HCT116 (cell line): Measurements from ENCODE around the gene EPHA10. TPM values are rescaled to one million over a fixed set of nuclear protein-coding genes. Genes with fewer than 3 reads are reported as not detected.
A peak's percentile ranks its signal among the peaks of the same experiment; 100 is the strongest.

Experiments used
- ATAC-seq: fragments of 200-7000 bp; cut with Tn5 transposase; 2 replicates; pipeline ENCODE4 v1.9.1; 2020; ENCODE audit warnings: mild to moderate bottlenecking, moderate library complexity
- BruUV-seq: library from RNA; stranded (reverse); fragments of 400-500 nt; replicated peaks from 2 replicates; lab custom pipeline; 2021; lab: Mats Ljungman, UMichigan
- CTCF ChIA-PET: fragments of 300-600 bp; sonication (Branson Sonifier 250); formaldehyde crosslinking; loops from one replicate; lab custom pipeline; 2021; ENCODE audit warnings: antibody characterized with exemption; lab: Charles Lee
- POLR2A ChIA-PET: fragments of 300-600, 350-600 bp; sonication (Branson Sonifier 250); formaldehyde crosslinking; loops from one replicate; lab custom pipeline; 2021; ENCODE audit warnings: antibody characterized with exemption; lab: Charles Lee
- RAD21 ChIA-PET, 2 experiments: fragments of 300-600 bp; sonication (Branson Sonifier 250); formaldehyde crosslinking; loops; one replicate each; lab custom pipeline; 2023; ENCODE audit warnings: low total read pairs in 2 of 2; ENCODE audit not compliant: uncharacterized antibody in 2 of 2, unreplicated experiment in 2 of 2, low non-redundant PET in 1 of 2; lab: Charles Lee
- DNase-seq: peaks from one replicate; pipeline ENCODE4 v3.0.0-alpha.2; 2010; ENCODE audit warnings: low read depth, low spot score
- H2AFZ ChIP-seq: fragments of 200-600 bp; shearing (Covaris generic), sonication (generic); 2 replicates; pipeline ENCODE4 v1.6.1; 2017; ENCODE audit warnings: low read depth, mixed run types, mixed read lengths, antibody characterized with exemption, low read length; ENCODE audit not compliant: poor library complexity, severe bottlenecking
- H3K27ac ChIP-seq: 2 replicates; pipeline ENCODE4 v1.5.1; 2012; ENCODE audit warnings: low read depth, low read length
- H3K27me3 ChIP-seq: fragments of 200-600 bp; sonication (generic); 2 replicates; pipeline ENCODE4 v1.6.1; 2016; ENCODE audit warnings: mixed run types, low read length, mixed read lengths; ENCODE audit not compliant: insufficient read depth
- H3K36me3 ChIP-seq, 2 experiments: fragments of 200-500 bp in 1 of 2; fragments of 200-600 bp in 1 of 2; sonication (Bioruptor generic) in 1 of 2; sonication (generic) in 1 of 2; 2 replicates each; pipeline versions ENCODE4 v1.5.1 to v1.6.1; 2014 to 2016; ENCODE audit warnings: low read length in 2 of 2, inconsistent platforms in 1 of 2, mixed read lengths in 1 of 2, mixed run types in 1 of 2; ENCODE audit not compliant: insufficient read depth in 2 of 2, control insufficient read depth in 1 of 2
- H3K4me1 ChIP-seq, 2 experiments: fragments of 200-600 bp in 1 of 2; sonication (generic) in 1 of 2; 2 replicates each; pipeline versions ENCODE4 v1.5.1 to v1.6.1; 2012 to 2017; ENCODE audit warnings: low read length in 2 of 2, inconsistent platforms in 1 of 2, mild to moderate bottlenecking in 1 of 2, mixed read lengths in 1 of 2, mixed run types in 1 of 2, moderate library complexity in 1 of 2; ENCODE audit not compliant: insufficient read depth in 2 of 2, control insufficient read depth in 1 of 2
- H3K4me2 ChIP-seq: fragments of 200-600 bp; sonication (generic); 2 replicates; pipeline ENCODE4 v1.6.1; 2017; ENCODE audit warnings: mixed run types, low read length, mixed read lengths
- H3K4me3 ChIP-seq, 2 experiments: fragments of 200-600 bp in 1 of 2; sonication (generic) in 1 of 2; replicated peaks in 1 of 2; 2 replicates each; pipeline ENCODE4 v1.5.1; 2011 to 2016; ENCODE audit warnings: low read length in 2 of 2, control low read depth in 1 of 2, low read depth in 1 of 2, mild to moderate bottlenecking in 1 of 2, mixed read lengths in 1 of 2, mixed run types in 1 of 2
- H3K79me2 ChIP-seq: fragments of 200-600 bp; sonication (generic); 2 replicates; pipeline ENCODE4 v1.6.1; 2017; ENCODE audit warnings: mild to moderate bottlenecking, mixed run types, low read length, moderate library complexity, mixed read lengths; ENCODE audit not compliant: insufficient read depth
- H3K9ac ChIP-seq: fragments of 200-600 bp; sonication (generic); 2 replicates; pipeline ENCODE4 v1.6.1; 2016; ENCODE audit warnings: low read length, mixed read lengths
- H3K9me2 ChIP-seq: fragments of 200-600 bp; sonication (generic), shearing (Covaris generic); 2 replicates; pipeline ENCODE4 v1.6.1; 2017; ENCODE audit warnings: mixed run types, mild to moderate bottlenecking, moderate library complexity; ENCODE audit not compliant: insufficient read depth
- H3K9me3 ChIP-seq, 2 experiments: fragments of 200-500 bp in 1 of 2; fragments of 200-600 bp in 1 of 2; sonication (Bioruptor generic) in 1 of 2; sonication (generic) in 1 of 2; 2 replicates each; pipeline ENCODE4 v1.6.1; 2014 to 2017; ENCODE audit warnings: low read length in 2 of 2, mixed read lengths in 2 of 2, inconsistent platforms in 1 of 2, low read depth in 1 of 2, mild to moderate bottlenecking in 1 of 2, mixed run types in 1 of 2, moderate library complexity in 1 of 2; ENCODE audit not compliant: control insufficient read depth in 1 of 2, insufficient read depth in 1 of 2
- H4K20me1 ChIP-seq: fragments of 200-600 bp; sonication (generic), shearing (Covaris generic); 2 replicates; pipeline ENCODE4 v1.6.1; 2017; ENCODE audit warnings: mixed run types, mild to moderate bottlenecking, moderate library complexity; ENCODE audit not compliant: insufficient read depth
- CBX3 ChIP-seq: IDR thresholded peaks from 2 replicates; pipeline ENCODE4 v1.6.1; 2012; ENCODE audit warnings: low read depth
- CEBPB ChIP-seq: IDR thresholded peaks from 2 replicates; pipeline ENCODE4 v1.6.1; 2012; ENCODE audit warnings: low read depth
- EGR1 ChIP-seq: IDR thresholded peaks from 2 replicates; pipeline ENCODE4 v1.6.1; 2012; ENCODE audit warnings: low read depth
- ELF1 ChIP-seq: IDR thresholded peaks from 2 replicates; pipeline ENCODE4 v1.6.1; 2012; ENCODE audit warnings: low read depth, borderline replicate concordance
- EZH2phosphoT487 ChIP-seq: fragments of 200-600 bp; IDR thresholded peaks from 2 replicates; pipeline ENCODE4 v1.6.1; 2018; ENCODE audit warnings: antibody characterized with exemption, borderline replicate concordance
- FOSL1 ChIP-seq: IDR thresholded peaks from 2 replicates; pipeline ENCODE4 v1.6.1; 2012; ENCODE audit warnings: low read depth
- JUND ChIP-seq: IDR thresholded peaks from 2 replicates; pipeline ENCODE4 v1.6.1; 2012
- POLR2A ChIP-seq: IDR thresholded peaks from 2 replicates; pipeline ENCODE4 v1.7.0; 2011; ENCODE audit warnings: borderline replicate concordance; ENCODE audit not compliant: insufficient read depth, insufficient read length; ENCODE audit errors: extremely low read depth
- POLR2AphosphoS5 ChIP-seq: IDR thresholded peaks from 2 replicates; pipeline ENCODE4 v1.6.1; 2011; ENCODE audit warnings: mild to moderate bottlenecking, low read depth, low read length, moderate library complexity
- TCF7L2 ChIP-seq: IDR thresholded peaks from 2 replicates; pipeline ENCODE4 v1.7.0; 2011; ENCODE audit warnings: borderline replicate concordance, inconsistent platforms; ENCODE audit not compliant: insufficient read depth, insufficient read length; ENCODE audit errors: extremely low read depth
- YY1 ChIP-seq: IDR thresholded peaks from 2 replicates; pipeline ENCODE4 v1.6.1; 2011; ENCODE audit warnings: low read length, low read depth, moderate library complexity, mild to moderate bottlenecking; ENCODE audit not compliant: insufficient replicate concordance; ENCODE audit errors: extremely low read depth
- ZNF274 ChIP-seq: fragments of 200-500 bp; sonication (Bioruptor generic); IDR thresholded peaks from 2 replicates; pipeline ENCODE4 v1.6.1; 2014; ENCODE audit warnings: mild to moderate bottlenecking, low read depth, low read length, inconsistent platforms
- intact Hi-C: fragments of 100-400 bp; cut with micrococcal nuclease; formaldehyde crosslinking; loops from 2 replicates; pipeline ENCODE4 v1.10.0; 2022
- total RNA-seq: library from RNA; stranded (reverse); gene quantifications from one replicate; pipeline ENCODE4 v1.2.1, GENCODE V29; 2021; ENCODE audit not compliant: unreplicated experiment
- TF ChIP-seq, protein P1 (sequence below): IDR thresholded peaks from 2 replicates; pipeline ENCODE4 v1.6.1; 2012
- TF ChIP-seq, protein P2 (sequence below): IDR thresholded peaks from 2 replicates; pipeline ENCODE4 v1.6.1; 2012; ENCODE audit warnings: low read depth
- TF ChIP-seq, protein P3 (sequence below): IDR thresholded peaks from 2 replicates; pipeline ENCODE4 v1.6.1; 2011; ENCODE audit warnings: mild to moderate bottlenecking, low read length, moderate library complexity; ENCODE audit not compliant: insufficient replicate concordance; ENCODE audit errors: extremely low read depth
- TF ChIP-seq, protein P4 (sequence below): IDR thresholded peaks from 2 replicates; pipeline ENCODE4 v1.6.1; 2012
- TF ChIP-seq, protein P5 (sequence below), 3 experiments: fragments of 200-600 bp in 1 of 3; sonication (generic) in 1 of 3; IDR thresholded peaks in 2 of 3; conservative IDR thresholded peaks in 1 of 3; 2 replicates each; pipeline ENCODE4 v1.5.1; 2012 to 2017; ENCODE audit warnings: low read depth in 2 of 3, low read length in 2 of 3, antibody characterized with exemption in 1 of 3, borderline replicate concordance in 1 of 3, control low read depth in 1 of 3, mild to moderate bottlenecking in 1 of 3, mixed read lengths in 1 of 3, mixed run types in 1 of 3, moderate library complexity in 1 of 3; ENCODE audit not compliant: insufficient read depth in 1 of 3

The EPHA10 gene
- total RNA-seq, 1 experiment from 2014 or later, result 6.5 TPM

DNA sequence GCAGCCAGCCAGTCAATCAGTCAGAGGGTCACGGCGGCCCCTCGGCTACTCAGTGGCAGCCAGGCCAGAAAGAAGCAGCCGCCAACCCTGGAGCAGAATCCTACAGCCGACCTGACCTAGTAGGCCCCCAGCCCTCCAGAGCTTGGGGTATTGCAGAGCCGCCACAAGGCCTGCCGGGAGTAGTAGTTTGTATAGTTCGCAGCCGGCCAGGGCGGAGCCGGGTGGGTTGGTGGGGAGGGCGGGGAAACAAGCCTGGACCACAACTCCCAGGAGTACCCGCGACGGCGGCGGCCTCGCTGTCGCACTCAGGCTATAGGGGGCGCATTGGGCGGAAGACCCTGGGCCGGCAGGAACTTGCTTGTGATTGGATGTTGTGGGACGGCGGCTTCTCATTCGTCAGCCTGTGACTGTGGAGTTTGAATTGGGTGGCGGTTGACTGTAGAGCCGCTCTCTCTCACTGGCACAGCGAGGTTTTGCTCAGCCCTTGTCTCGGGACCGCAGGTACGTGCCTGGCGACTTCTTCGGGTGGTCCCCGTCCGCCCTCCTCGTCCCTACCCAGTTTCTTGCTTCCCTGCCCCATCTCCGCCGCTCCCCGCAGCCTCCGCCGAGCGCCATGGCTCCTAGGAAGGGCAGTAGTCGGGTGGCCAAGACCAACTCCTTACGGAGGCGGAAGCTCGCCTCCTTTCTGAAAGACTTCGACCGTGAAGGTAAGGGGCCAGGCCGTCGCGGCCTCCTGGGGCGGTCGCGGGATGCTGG, 72.7 kb downstream of the EPHA10 start, which contains the start of gene CDCA8:
Gene CDCA8 (plus strand): TSS at position 439 of the 756 bp plus-strand sequence. CDS start 175 bp downstream, at position 614.
- H4K20me1 ChIP-seq, result peaks cover 5% of the 10 kb centered on the region; the same call in 1 of the 2 replicates
- peak; percentile 95 for DNase-seq
- peak within 1 kb of the TSS; percentile 99 for H3K9ac ChIP-seq
- ATAC-seq, result peak; percentile 90
- H3K4me1 ChIP-seq, result peaks cover 16 to 22% of the 10 kb centered on the region in 2 experiments
- H3K9me3 ChIP-seq, result no peaks in the 10 kb centered on the region
- intact Hi-C loops, result loop anchor here (5.0 to 10.0 kb wide), 3 partner anchors 100 to 1143 kb away; partner anchors contain the start of genes MANEAL and SNIP1
- peaks cover 31 to 33% of the 10 kb centered on the region in 2 experiments for H3K36me3 ChIP-seq
- H3K27ac ChIP-seq, result peak within 1 kb of the TSS; percentile 76
- POLR2A ChIA-PET, result interaction anchor here (1.0 to 1.3 kb wide), 2 partner anchors 8 to 116 kb away, joined by 3 read pairs; partner anchors contain the start of gene YRDC
- BruUV-seq, result no TSS peak
- H2AFZ ChIP-seq, result no peak within 1 kb of the TSS
- no peaks in the 10 kb centered on the region for H3K9me2 ChIP-seq
- H3K4me2 ChIP-seq, result peak within 1 kb of the TSS; percentile 90
- no peaks in the 10 kb centered on the region for H3K27me3 ChIP-seq
- peak within 1 kb of the TSS; percentile 97 to 100 for H3K4me3 ChIP-seq
- RAD21 ChIA-PET, result no interaction called here
- H3K79me2 ChIP-seq, result peaks cover 83% of the 10 kb centered on the region
- CTCF ChIA-PET, result interaction anchor here (0.8 to 2.9 kb wide), 4 partner anchors 10 to 168 kb away, joined by 3 to 10 read pairs (median 4); partner anchors contain the start of gene MTF1
- TF ChIP-seq POLR2A, result peak; percentile 84
- TF ChIP-seq, protein P1, sequence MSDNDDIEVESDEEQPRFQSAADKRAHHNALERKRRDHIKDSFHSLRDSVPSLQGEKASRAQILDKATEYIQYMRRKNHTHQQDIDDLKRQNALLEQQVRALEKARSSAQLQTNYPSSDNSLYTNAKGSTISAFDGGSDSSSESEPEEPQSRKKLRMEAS, result peak; percentile 78
- TF ChIP-seq JUND, result no peak
- TF ChIP-seq, protein P2, sequence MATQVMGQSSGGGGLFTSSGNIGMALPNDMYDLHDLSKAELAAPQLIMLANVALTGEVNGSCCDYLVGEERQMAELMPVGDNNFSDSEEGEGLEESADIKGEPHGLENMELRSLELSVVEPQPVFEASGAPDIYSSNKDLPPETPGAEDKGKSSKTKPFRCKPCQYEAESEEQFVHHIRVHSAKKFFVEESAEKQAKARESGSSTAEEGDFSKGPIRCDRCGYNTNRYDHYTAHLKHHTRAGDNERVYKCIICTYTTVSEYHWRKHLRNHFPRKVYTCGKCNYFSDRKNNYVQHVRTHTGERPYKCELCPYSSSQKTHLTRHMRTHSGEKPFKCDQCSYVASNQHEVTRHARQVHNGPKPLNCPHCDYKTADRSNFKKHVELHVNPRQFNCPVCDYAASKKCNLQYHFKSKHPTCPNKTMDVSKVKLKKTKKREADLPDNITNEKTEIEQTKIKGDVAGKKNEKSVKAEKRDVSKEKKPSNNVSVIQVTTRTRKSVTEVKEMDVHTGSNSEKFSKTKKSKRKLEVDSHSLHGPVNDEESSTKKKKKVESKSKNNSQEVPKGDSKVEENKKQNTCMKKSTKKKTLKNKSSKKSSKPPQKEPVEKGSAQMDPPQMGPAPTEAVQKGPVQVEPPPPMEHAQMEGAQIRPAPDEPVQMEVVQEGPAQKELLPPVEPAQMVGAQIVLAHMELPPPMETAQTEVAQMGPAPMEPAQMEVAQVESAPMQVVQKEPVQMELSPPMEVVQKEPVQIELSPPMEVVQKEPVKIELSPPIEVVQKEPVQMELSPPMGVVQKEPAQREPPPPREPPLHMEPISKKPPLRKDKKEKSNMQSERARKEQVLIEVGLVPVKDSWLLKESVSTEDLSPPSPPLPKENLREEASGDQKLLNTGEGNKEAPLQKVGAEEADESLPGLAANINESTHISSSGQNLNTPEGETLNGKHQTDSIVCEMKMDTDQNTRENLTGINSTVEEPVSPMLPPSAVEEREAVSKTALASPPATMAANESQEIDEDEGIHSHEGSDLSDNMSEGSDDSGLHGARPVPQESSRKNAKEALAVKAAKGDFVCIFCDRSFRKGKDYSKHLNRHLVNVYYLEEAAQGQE, result no peak
- no peak for TF ChIP-seq ZNF274
- TF ChIP-seq CEBPB, result no peak
- no peak for TF ChIP-seq CBX3
- TF ChIP-seq TCF7L2, result no peak
- no peak; the same call in 1 of the 2 replicates for TF ChIP-seq ELF1
- peak; percentile 94 for TF ChIP-seq POLR2AphosphoS5
- TF ChIP-seq, protein P3, sequence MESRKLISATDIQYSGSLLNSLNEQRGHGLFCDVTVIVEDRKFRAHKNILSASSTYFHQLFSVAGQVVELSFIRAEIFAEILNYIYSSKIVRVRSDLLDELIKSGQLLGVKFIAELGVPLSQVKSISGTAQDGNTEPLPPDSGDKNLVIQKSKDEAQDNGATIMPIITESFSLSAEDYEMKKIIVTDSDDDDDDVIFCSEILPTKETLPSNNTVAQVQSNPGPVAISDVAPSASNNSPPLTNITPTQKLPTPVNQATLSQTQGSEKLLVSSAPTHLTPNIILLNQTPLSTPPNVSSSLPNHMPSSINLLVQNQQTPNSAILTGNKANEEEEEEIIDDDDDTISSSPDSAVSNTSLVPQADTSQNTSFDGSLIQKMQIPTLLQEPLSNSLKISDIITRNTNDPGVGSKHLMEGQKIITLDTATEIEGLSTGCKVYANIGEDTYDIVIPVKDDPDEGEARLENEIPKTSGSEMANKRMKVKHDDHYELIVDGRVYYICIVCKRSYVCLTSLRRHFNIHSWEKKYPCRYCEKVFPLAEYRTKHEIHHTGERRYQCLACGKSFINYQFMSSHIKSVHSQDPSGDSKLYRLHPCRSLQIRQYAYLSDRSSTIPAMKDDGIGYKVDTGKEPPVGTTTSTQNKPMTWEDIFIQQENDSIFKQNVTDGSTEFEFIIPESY, result no peak
- TF ChIP-seq YY1, result peak; percentile 68
- TF ChIP-seq, protein P4, sequence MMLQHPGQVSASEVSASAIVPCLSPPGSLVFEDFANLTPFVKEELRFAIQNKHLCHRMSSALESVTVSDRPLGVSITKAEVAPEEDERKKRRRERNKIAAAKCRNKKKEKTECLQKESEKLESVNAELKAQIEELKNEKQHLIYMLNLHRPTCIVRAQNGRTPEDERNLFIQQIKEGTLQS, result no peak
- TF ChIP-seq, protein P5, sequence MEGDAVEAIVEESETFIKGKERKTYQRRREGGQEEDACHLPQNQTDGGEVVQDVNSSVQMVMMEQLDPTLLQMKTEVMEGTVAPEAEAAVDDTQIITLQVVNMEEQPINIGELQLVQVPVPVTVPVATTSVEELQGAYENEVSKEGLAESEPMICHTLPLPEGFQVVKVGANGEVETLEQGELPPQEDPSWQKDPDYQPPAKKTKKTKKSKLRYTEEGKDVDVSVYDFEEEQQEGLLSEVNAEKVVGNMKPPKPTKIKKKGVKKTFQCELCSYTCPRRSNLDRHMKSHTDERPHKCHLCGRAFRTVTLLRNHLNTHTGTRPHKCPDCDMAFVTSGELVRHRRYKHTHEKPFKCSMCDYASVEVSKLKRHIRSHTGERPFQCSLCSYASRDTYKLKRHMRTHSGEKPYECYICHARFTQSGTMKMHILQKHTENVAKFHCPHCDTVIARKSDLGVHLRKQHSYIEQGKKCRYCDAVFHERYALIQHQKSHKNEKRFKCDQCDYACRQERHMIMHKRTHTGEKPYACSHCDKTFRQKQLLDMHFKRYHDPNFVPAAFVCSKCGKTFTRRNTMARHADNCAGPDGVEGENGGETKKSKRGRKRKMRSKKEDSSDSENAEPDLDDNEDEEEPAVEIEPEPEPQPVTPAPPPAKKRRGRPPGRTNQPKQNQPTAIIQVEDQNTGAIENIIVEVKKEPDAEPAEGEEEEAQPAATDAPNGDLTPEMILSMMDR (IDR thresholded peaks at IDR 0.05 in 2 of 3, conservative IDR thresholded peaks at IDR 0.05 in 1 of 3; ENCODE audit: borderline replicate concordance in 1 of 3, insufficient read depth in 1 of 3, low read depth in 2 of 3, low read length in 2 of 3), result peak in 2 of 3 experiments; percentile 52 to 67; a peak in 4 of 6 replicates
- no peak for TF ChIP-seq EGR1
- TF ChIP-seq FOSL1, result no peak
- TF ChIP-seq EZH2phosphoT487, result no peak
